ENCODE results near the gene LGALS4.

DNA sequence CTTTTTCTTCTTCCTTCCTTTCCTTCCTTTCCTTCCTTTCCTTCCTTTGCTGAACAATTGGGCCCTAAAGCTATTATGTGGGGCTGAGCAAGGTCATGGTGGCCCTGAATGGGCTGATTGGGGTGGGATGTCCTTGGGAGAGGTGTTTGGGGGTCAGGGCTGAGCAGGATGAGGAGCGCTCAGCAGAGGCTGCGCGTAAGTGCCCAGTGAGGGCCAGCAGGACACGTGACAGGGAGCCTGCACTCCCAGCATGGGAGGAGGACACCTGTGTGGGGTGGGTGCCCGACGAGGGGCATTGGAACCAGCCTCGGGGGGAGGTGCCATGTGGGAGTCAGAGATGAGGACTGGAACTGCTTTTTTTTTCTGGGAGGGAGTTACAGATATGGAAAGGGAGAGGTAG is 34.0 kb downstream of the LGALS4 start:
- no peak for TF ChIP-seq POLR2A (IDR thresholded peaks at IDR 0.05)
- TF ChIP-seq, protein P1, sequence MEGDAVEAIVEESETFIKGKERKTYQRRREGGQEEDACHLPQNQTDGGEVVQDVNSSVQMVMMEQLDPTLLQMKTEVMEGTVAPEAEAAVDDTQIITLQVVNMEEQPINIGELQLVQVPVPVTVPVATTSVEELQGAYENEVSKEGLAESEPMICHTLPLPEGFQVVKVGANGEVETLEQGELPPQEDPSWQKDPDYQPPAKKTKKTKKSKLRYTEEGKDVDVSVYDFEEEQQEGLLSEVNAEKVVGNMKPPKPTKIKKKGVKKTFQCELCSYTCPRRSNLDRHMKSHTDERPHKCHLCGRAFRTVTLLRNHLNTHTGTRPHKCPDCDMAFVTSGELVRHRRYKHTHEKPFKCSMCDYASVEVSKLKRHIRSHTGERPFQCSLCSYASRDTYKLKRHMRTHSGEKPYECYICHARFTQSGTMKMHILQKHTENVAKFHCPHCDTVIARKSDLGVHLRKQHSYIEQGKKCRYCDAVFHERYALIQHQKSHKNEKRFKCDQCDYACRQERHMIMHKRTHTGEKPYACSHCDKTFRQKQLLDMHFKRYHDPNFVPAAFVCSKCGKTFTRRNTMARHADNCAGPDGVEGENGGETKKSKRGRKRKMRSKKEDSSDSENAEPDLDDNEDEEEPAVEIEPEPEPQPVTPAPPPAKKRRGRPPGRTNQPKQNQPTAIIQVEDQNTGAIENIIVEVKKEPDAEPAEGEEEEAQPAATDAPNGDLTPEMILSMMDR (IDR thresholded peaks at IDR 0.05 in 8 of 11, conservative IDR thresholded peaks at IDR 0.05 in 3 of 11) = no peak

All from spleen (tissue), 7 donors.